ENCODE measurements around the gene PYCR2. TPM values are rescaled to one million over a fixed set of nuclear protein-coding genes. Genes with fewer than 3 reads are reported as not detected.

PYCR2 gene
- total RNA-seq, 1 experiment from 2014 or later: 57.7 TPM

- Histone ChIP-seq H2AFZ (ENCODE audit: low read length) (no peak overlapping the region), H3K27ac (ENCODE audit: low read length) (peak overlapping the region; percentile 98), H3K9me3 (ENCODE audit: low read length) (no peaks in the 10 kb centered on the region), H3K79me2 (ENCODE audit: low read length) (peaks cover 69% of the 10 kb centered on the region), H3K27me3 (ENCODE audit: low read length) (no peaks in the 10 kb centered on the region), H3K4me3 (ENCODE audit: low read length) (peak overlapping the region; percentile 96), H3F3A (ENCODE audit: low read length, unreplicated experiment) (peaks cover 4% of the 10 kb centered on the region), H3K9me2 (replicated peaks; ENCODE audit: low read length) (no peaks in the 10 kb centered on the region), H3K9ac (ENCODE audit: low read length) (peak overlapping the region; percentile 97), H3K36me3 (ENCODE audit: low read depth, low read length) (peaks cover 15% of the 10 kb centered on the region), H3K4me2 (ENCODE audit: low read length) (peak overlapping the region; percentile 93), H3K4me1 (ENCODE audit: insufficient read depth, low read length) (peaks cover 65% of the 10 kb centered on the region), H4K20me1 (ENCODE audit: low read length) (peaks cover 23% of the 10 kb centered on the region; the same call in 1 of the 2 replicates)
- TF ChIP-seq CTCF (conservative IDR thresholded peaks at IDR 0.05; ENCODE audit: low read depth, low read length) (no peak), EZH2 (IDR thresholded peaks at IDR 0.05; ENCODE audit: low read length, unreplicated experiment) (no peak)
- ChIA-PET CTCF (interaction anchor here (0.8 kb wide), 1 partner anchor 9 kb away, joined by 5 read pairs; no protein-coding TSS in a partner anchor), POLR2A (ENCODE audit: unreplicated experiment) (interaction anchor here (0.5 to 1.1 kb wide), 4 partner anchors 9 to 295 kb away, joined by 3 to 16 read pairs (median 6); no protein-coding TSS in a partner anchor)
- intact Hi-C loops (cut with micrococcal nuclease): loop anchor here (1.0 to 5.0 kb wide), 3 partner anchors 14 to 103 kb away; partner anchors contain the start of gene SRP9
- no peak for ATAC-seq
- no TSS peak for BruUV-seq (replicated peaks)
- no peak for DNase-seq
Measured at GRCh38 chr1:225880636-225881035, 43.4 kb downstream of the PYCR2 start.

GRCh38 chr1:225880222-225880588, 43.8 kb downstream of the PYCR2 start:
- Histone ChIP-seq H3K9me2 (replicated peaks; ENCODE audit: low read length) (no peaks in the 10 kb centered on the region), H3K79me2 (ENCODE audit: low read length) (peaks cover 70% of the 10 kb centered on the region), H3K27me3 (ENCODE audit: low read length) (no peaks in the 10 kb centered on the region), H3K36me3 (ENCODE audit: low read depth, low read length) (peaks cover 15% of the 10 kb centered on the region), H4K20me1 (ENCODE audit: low read length) (peaks cover 23% of the 10 kb centered on the region; the same call in 1 of the 2 replicates), H3K9ac (ENCODE audit: low read length) (peak overlapping the region; percentile 97), H2AFZ (ENCODE audit: low read length) (no peak overlapping the region), H3K4me1 (ENCODE audit: insufficient read depth, low read length) (peaks cover 68% of the 10 kb centered on the region), H3K4me3 (ENCODE audit: low read length) (peak overlapping the region; percentile 96), H3K4me2 (ENCODE audit: low read length) (peak overlapping the region; percentile 93), H3K9me3 (ENCODE audit: low read length) (no peaks in the 10 kb centered on the region), H3K27ac (ENCODE audit: low read length) (peak overlapping the region; percentile 98), H3F3A (ENCODE audit: low read length, unreplicated experiment) (peaks cover 4% of the 10 kb centered on the region)
- BruUV-seq (replicated peaks): no TSS peak
- POLR2A ChIA-PET (ENCODE audit: unreplicated experiment): interaction anchor here (0.5 to 0.6 kb wide), 3 partner anchors 52 to 294 kb away, joined by 3 to 7 read pairs (median 4); no protein-coding TSS in a partner anchor
- intact Hi-C loops (cut with micrococcal nuclease): loop anchor here (5.0 kb wide), 1 partner anchor 103 kb away; the partner anchor contains the start of gene SRP9
- ATAC-seq (no peak), DNase-seq (no peak)
- TF ChIP-seq CTCF (conservative IDR thresholded peaks at IDR 0.05; ENCODE audit: low read depth, low read length) (no peak), EZH2phosphoT487 (IDR thresholded peaks at IDR 0.05; ENCODE audit: borderline replicate concordance, low read length) (no peak), EZH2 (IDR thresholded peaks at IDR 0.05; ENCODE audit: low read length, unreplicated experiment) (no peak)
- CTCF ChIA-PET: interaction anchor here (0.8 kb wide), 1 partner anchor 8 kb away, joined by 5 read pairs; no protein-coding TSS in a partner anchor

GRCh38 chr1:225879521-225880221, 44.4 kb downstream of the PYCR2 start:
- Histone ChIP-seq H3K9ac (ENCODE audit: low read length) (peak overlapping the region; percentile 97), H3K27ac (ENCODE audit: low read length) (peak overlapping the region; percentile 98), H3K4me3 (ENCODE audit: low read length) (peak overlapping the region; percentile 96), H3K4me1 (ENCODE audit: insufficient read depth, low read length) (peaks cover 73% of the 10 kb centered on the region), H3K79me2 (ENCODE audit: low read length) (peaks cover 75% of the 10 kb centered on the region), H3F3A (ENCODE audit: low read length, unreplicated experiment) (peaks cover 4% of the 10 kb centered on the region), H4K20me1 (ENCODE audit: low read length) (peaks cover 23% of the 10 kb centered on the region; the same call in 1 of the 2 replicates), H3K36me3 (ENCODE audit: low read depth, low read length) (peaks cover 15% of the 10 kb centered on the region), H3K9me2 (replicated peaks; ENCODE audit: low read length) (no peaks in the 10 kb centered on the region), H2AFZ (ENCODE audit: low read length) (no peak overlapping the region), H3K9me3 (ENCODE audit: low read length) (no peaks in the 10 kb centered on the region), H3K27me3 (ENCODE audit: low read length) (no peaks in the 10 kb centered on the region), H3K4me2 (ENCODE audit: low read length) (peak overlapping the region; percentile 93)
- no TSS peak for BruUV-seq (replicated peaks)
- DNase-seq: peak; percentile 57
- ChIA-PET POLR2A (ENCODE audit: unreplicated experiment) (no interaction called here), CTCF (no interaction called here)
- intact Hi-C loops (cut with micrococcal nuclease): loop anchor here (5.0 kb wide), 1 partner anchor 102 kb away; the partner anchor contains the start of gene SRP9
- no peak for TF ChIP-seq EZH2 (IDR thresholded peaks at IDR 0.05; ENCODE audit: low read length, unreplicated experiment)
- no peak for TF ChIP-seq CTCF (conservative IDR thresholded peaks at IDR 0.05; ENCODE audit: low read depth, low read length)
- no peak for TF ChIP-seq EZH2phosphoT487 (IDR thresholded peaks at IDR 0.05; ENCODE audit: borderline replicate concordance, low read length)
- ATAC-seq: no peak

Measured in PC-3 (cell line).